Subcutaneous adipose tissue (tissue), 4 donors: ENCODE data around the gene CHRNB2. TPM values are rescaled to one million over a fixed set of nuclear protein-coding genes. Genes with fewer than 3 reads are reported as not detected.

Experiments used
- total RNA-seq, 4 donors: library from RNA; depleted of rRNA; stranded (reverse); fragments of >200 nt; gene quantifications; one replicate each; pipeline ENCODE4 v1.1.0, GENCODE V29; 2016
- TF ChIP-seq, protein P1 (sequence below): fragments of 450-650 bp; IDR thresholded peaks from one replicate; pipeline ENCODE4 v1.5.1; 2016; ENCODE audit warnings: low read depth, mild to moderate bottlenecking, control low read depth, antibody characterized with exemption, moderate library complexity

The CHRNB2 gene
- total RNA-seq, 4 donors from 2014 or later: not detected

DNA sequence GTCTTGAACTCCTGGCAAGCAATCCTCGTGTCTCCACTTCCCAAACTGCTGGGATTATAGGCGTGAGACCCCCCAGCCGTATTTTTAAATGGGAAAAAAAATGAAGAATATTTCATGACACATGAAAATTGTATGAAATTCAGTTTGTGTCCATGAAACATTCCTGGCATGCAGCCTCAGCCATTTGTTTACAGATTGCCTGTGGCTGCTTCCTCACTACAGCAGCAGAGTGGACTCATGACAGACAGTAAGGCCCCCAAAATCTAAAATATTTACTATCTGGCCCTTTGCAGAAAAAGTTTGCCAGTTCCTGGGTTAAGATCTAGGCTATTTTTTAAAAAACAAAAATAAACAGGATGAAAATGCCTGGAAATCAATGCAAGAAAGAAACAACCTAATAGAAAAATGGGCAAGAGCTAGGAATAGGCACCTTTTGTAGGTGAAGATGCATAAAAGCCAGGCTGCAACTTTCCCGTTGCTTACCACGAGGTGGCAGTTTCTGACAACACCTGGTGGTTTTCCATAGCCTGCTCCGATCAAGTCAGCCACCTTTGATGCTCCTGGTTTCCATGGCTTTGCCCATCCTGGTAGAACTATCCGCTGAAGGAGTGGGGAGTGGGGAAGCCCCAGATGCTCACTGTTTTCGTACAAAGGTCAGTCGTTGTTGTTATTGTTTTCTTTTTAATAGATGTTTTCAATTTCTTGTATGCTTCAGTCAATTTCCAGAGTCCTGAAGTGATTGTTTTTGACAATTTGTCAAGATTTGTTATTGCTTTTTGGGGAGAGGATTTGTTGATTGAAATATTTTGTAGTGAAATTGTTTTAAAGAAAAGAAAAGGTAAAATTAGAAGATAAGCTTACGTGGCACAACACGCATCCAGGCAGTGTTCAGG is 33.4 kb upstream of the CHRNB2 start:
- TF ChIP-seq, protein P1, sequence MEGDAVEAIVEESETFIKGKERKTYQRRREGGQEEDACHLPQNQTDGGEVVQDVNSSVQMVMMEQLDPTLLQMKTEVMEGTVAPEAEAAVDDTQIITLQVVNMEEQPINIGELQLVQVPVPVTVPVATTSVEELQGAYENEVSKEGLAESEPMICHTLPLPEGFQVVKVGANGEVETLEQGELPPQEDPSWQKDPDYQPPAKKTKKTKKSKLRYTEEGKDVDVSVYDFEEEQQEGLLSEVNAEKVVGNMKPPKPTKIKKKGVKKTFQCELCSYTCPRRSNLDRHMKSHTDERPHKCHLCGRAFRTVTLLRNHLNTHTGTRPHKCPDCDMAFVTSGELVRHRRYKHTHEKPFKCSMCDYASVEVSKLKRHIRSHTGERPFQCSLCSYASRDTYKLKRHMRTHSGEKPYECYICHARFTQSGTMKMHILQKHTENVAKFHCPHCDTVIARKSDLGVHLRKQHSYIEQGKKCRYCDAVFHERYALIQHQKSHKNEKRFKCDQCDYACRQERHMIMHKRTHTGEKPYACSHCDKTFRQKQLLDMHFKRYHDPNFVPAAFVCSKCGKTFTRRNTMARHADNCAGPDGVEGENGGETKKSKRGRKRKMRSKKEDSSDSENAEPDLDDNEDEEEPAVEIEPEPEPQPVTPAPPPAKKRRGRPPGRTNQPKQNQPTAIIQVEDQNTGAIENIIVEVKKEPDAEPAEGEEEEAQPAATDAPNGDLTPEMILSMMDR: no peak

GRCh38 chr1:154536570-154536969 is 31.0 kb upstream of the CHRNB2 start:
- TF ChIP-seq, protein P1: no peak

- TF ChIP-seq, protein P1: no peak
Measured at GRCh38 chr1:154539486-154540483, 27.8 kb upstream of the CHRNB2 start.

GRCh38 chr1:154541231-154541630 is 26.3 kb upstream of the CHRNB2 start:
- TF ChIP-seq, protein P1: no peak

DNA sequence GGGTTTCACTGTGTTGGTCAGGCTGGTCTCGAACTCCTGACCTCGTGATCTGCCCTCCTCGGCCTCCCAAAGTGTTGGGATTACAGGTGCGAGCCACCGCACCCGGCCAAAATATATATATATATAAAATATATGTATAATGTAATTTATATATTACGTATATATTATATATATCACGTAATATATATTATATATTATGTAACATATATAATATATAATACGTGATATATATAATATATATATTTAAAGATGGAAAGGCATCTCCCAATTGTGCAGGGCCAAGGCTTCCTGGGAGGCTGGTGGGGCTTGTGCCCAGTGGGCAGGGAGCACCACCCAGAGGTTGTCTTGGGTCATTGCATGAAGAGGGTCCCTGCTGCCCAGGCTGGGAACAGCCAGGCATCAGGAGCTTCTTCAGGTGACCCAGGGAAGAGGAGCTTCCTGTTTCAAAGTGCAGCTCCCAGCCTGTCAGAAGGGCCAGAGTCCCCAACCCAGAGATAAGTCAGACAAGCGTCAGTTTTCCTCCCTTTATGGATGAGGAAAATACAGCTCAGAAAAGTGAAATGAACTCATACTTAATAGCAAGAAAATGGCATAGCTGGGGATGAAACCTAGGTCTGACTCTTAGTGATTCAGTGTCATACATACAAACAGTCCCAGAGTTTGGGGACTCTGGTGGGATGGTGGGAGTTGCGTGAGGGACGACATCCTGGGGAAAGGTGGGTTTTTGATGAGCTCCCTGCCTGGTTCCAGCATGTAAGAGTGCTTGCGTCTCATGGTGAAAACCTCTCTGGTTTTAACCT is 21.1 kb upstream of the CHRNB2 start:
- TF ChIP-seq, protein P1: no peak

- TF ChIP-seq, protein P1: no peak
Measured at GRCh38 chr1:154547105-154547732, 20.4 kb upstream of the CHRNB2 start.
